ENCODE measurements around the gene ZMIZ1.

The ZMIZ1 gene

DNA sequence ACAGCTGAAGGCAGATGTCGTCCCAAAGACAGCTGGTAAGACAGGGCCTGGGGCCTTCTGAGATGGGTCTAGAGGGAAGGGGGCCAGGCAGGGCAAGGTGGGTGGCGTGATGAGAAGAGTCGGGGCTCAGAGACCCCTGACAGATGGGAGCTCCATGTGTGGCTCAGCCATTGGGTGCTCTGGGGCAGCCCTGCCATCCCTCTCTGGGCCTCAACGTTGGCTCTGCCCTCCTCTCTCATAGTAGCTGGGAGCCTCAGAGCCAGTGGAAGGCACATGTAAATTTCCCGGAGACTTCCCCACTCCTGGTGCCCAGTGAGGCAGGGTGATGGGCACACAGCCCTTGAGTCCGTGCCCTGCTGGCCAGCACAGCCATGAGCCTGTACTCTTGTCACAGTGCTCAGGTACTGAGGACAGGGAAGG lies 280.3 kb downstream of the ZMIZ1 start:
- no peak for DNase-seq

DNA sequence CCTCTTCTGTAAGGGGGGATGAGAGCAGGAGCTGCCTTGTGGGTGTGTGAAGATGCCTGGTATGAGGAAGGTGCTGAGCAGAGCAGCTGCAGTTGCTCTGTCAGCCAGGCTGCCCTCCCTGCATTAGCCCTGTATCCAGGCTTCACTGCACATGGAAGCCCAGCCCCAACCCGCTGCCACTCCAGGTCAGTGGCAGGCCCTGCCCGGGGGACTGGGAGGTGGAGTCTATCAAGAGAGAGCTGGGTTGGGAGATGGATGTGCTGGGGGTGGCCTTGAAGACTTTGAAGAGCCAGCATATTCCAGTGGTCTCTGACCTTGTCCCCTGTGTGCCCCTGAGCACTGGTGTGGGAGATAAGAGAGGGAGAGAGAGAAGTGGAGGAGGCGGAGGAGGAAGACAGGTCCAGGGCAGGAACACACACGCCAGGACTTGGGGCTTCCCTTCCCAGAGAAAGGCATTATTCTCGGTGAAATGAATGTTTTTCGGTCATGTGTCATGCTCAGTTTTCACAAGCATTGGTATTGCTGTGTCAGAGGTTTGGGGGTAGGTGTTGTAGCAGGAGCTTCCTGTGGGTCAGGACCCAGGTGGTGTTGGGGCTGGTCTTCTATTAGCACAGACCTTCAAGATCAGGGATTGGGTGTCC lies 281.1 kb downstream of the ZMIZ1 start:
- DNase-seq = no peak

DNA sequence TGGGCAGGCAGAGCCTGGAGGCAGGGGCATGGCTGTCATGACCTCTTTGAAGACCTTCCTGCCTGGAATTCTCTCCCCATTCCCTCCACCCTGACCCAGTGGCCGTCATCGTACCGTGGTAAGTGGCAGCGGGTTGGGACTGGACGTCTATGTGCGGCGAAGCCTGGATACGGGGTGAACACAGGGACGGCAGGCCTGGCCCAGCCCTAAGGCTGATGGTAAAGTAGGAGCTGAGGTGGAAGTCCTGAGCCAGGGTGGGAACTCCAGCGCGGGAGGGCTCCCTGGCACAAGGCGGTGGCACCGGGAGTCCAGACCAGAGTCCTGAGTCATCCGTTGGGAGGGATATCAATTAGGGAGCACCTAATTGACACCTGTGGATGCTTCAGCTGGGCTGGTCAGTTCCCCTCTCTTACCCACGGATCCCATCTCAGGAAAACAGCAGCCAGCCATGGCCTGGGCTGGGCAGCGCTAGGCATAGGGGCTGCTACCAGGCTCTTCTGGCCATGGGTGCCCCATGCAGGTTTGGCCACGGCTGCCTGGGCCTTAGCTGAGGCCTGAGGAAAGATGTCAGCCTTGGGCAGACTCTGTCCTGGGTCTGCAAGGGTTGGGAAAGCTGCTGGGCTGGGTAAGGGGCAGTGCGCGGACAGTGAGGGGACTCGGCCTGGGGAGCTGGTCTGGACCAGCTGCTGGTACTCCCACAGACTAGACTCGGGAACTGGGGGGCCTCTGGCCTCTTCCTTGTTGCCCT lies 281.8 kb downstream of the ZMIZ1 start:
- no peak for DNase-seq

DNA sequence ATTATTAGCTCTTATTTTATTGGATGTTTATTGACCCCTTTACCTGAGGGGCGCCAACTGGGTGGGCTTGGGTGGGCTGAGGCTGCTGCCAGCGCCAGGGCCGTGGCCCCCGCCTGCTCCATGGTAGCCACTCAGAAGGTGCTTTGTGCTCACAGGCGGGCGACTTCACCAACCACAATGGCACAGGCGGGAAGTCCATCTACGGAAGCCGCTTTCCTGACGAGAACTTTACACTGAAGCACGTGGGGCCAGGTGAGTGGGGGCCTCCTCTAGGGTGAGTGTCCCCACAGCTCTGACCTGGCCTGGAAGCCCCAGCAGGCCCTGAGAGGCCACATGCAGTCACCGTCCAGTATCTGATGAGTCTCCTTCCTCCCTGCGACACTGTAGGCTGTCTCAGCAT lies 282.6 kb downstream of the ZMIZ1 start:
- DNase-seq = no peak

DNA sequence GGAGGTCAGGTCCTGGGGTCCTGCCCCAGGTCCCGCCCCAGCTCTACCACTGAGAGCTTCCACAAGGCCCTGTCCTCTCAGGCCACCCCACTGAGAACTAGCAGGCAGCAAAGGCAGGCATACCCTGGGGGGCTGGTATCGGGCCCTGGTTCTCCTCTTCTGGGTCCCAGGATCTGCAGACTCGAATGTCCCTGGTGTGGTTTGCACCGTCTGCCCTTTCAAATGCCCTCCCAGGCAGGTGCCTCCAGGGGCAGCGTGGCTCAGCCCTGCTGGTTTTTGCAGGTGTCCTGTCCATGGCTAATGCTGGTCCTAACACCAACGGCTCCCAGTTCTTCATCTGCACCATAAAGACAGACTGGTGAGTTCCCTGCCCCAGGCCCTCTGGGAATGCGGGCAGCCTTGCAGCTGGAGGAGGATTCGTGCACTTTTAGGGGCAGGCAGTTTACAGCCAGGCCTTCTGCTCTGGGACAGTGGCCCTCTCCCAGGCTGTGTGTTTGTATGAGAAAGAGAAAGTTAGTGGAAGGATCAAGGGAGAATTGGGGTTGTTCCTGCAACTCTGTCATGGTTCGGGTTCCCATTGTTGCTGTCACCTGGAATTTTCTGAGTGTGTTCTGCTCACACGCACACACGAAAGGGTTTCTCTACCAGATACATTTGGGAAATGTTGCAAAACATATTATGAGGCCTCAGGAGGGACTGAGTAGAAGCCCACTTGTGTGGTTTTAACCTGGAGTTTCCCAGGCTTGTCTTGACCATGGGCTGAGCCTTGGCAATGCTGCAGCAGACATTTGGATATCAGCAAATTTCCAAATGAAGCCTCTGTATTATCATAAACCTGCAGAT lies 283.5 kb downstream of the ZMIZ1 start:
- DNase-seq = no peak

- DNase-seq = no peak
Measured at GRCh38 chr10:79353000-79353406, 284.2 kb downstream of the ZMIZ1 start.

DNA sequence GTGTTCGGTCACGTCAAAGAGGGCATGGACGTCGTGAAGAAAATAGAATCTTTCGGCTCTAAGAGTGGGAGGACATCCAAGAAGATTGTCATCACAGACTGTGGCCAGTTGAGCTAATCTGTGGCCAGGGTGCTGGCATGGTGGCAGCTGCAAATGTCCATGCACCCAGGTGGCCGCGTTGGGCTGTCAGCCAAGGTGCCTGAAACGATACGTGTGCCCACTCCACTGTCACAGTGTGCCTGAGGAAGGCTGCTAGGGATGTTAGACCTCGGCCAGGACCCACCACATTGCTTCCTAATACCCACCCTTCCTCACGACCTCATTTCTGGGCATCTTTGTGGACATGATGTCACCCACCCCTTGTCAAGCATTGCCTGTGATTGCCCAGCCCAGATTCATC lies 285.0 kb downstream of the ZMIZ1 start:
- no peak for DNase-seq

DNA sequence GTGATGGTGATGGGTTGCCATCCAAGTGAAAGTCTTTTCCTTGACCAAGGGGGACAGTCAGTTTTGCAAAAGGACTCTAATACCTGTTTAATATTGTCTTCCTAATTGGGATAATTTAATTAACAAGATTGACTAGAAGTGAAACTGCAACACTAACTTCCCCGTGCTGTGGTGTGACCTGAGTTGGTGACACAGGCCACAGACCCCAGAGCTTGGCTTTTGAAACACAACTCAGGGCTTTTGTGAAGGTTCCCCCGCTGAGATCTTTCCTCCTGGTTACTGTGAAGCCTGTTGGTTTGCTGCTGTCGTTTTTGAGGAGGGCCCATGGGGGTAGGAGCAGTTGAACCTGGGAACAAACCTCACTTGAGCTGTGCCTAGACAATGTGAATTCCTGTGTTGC lies 285.4 kb downstream of the ZMIZ1 start:
- no peak for DNase-seq

- no peak for DNase-seq
Measured at GRCh38 chr10:79354615-79355014, 285.8 kb downstream of the ZMIZ1 start.

GRCh38 chr10:79355420-79356017 lies 286.8 kb downstream of the ZMIZ1 start:
- no peak for DNase-seq

DNA sequence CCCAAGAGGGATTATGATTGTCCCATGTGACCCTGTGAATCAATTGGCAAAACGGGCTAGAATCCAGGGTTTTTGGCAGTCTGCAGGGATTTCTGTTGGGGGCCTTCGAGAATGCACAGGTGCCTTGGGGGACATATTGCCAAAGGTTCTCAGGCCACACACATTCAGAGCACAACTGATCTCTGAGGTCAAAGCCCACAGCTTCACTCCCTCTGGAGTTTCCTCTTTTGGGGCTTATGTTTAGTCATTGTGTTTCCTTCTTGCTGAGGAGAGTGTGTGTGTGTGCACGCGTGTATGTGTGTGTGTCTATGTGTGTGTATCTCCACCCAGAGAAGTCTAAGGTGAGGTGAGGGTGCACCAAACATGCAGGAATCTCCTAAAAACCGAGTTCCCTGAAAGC lies 287.3 kb downstream of the ZMIZ1 start:
- DNase-seq = no peak

- no peak for DNase-seq
Measured at GRCh38 chr10:79357180-79357579, 288.4 kb downstream of the ZMIZ1 start.

- DNase-seq = no peak
Measured at GRCh38 chr10:79358811-79359210, 290.0 kb downstream of the ZMIZ1 start.

DNA sequence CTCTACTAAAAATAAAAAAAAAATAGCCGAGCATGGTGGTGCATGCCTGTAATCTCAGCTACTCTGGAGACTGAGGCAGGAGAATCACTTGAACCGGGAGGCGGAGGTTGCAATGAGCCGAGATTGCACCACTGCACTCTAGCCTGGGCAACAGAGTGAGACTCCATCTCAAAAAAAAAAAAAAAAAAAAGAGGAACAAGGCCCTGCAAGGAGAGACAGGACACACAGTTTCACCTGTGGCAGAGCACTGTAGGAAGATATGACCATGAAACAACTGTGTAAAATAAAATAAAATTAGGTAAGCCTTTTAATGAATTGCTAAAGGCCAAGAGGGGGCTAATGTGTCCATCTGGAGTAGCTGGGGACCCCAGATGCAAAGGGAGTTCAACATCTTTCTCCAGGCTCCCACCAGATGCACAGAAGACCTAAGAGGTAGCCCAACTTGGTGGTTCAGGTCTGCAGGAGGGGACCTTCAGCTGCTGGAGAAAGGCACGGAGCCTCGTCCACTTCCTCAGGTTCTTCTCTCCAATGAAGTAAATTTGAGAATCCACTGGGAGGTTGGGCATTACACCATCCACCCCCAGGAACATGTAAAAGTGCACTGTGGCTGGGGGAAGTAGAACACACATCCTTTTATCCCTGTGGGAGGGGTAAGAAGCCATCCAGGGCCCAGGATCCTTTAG lies 291.2 kb downstream of the ZMIZ1 start:
- DNase-seq = no peak

GRCh38 chr10:79360499-79361342 lies 292.0 kb downstream of the ZMIZ1 start:
- no peak for DNase-seq

DNA sequence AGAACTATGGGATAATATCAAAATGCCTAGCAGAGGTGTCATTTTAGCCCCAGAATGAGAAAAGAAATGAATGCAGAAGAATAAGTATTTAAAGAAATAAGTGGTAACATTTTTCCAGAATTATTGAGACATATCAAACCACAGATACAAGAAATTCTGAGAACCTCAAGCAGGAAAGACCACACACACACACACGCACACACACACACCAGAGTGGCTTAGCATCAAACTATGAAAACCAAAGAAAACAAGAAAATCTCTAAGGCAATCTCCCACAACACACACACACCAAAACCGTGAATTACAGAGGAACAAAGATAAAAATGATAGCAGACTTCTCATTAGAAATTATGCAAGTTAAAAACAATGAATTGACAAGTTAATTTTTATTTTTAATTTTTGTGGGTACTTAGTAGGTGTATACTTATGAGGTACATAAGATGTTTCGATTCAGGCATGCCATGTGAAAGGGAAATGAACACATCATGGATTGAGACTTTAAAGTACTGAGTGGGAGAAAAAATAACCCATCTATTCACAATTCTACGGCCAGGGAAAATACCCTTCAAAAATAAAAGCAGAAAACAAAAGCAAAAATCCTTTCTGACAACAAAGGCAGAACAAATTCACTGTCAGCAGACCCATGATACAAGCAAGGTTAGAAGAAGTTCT lies 293.1 kb downstream of the ZMIZ1 start:
- no peak for DNase-seq
